ENCODE data around the gene GPRC5D.

DNA sequence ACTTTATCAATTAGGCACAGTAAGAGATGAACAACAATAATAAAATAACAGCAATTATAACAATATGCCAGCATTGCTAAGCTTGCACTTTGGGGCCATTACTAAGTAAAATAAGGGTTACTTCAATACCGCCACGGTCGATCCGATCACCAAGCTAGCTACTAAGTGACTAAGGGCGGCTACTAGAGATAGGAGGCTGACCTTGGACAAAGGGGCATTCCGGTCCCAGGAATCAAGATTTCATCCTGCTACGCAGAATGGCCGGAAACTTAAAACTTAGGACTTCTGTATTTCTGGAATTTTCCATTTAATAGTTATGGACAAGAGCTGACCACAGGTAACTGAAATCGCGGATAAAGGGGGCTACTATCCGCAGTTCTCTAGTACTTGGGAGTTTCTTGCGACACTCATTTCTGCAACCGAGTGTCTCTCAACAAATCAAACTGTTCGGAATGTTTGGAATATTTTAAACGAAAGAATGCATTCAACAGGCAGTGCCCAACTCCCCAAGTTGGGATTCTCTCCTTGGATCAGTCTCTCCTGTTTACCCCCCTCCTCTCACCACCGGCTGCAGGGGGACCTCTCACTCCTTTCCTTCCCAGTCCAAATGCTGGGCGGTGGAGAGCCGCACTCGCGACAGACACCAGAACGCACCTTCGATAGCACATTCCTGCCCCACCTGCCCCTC is 47.4 kb upstream of the GPRC5D start:
- TF ChIP-seq EP300 (IDR thresholded peaks at IDR 0.05) (no peak), POLR2AphosphoS5 (IDR thresholded peaks at IDR 0.05) (no peak), POLR2A (IDR thresholded peaks at IDR 0.05) (no peak)
- TF ChIP-seq, protein P1, sequence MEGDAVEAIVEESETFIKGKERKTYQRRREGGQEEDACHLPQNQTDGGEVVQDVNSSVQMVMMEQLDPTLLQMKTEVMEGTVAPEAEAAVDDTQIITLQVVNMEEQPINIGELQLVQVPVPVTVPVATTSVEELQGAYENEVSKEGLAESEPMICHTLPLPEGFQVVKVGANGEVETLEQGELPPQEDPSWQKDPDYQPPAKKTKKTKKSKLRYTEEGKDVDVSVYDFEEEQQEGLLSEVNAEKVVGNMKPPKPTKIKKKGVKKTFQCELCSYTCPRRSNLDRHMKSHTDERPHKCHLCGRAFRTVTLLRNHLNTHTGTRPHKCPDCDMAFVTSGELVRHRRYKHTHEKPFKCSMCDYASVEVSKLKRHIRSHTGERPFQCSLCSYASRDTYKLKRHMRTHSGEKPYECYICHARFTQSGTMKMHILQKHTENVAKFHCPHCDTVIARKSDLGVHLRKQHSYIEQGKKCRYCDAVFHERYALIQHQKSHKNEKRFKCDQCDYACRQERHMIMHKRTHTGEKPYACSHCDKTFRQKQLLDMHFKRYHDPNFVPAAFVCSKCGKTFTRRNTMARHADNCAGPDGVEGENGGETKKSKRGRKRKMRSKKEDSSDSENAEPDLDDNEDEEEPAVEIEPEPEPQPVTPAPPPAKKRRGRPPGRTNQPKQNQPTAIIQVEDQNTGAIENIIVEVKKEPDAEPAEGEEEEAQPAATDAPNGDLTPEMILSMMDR (IDR thresholded peaks at IDR 0.05), result no peak
